H1 (cell line): ENCODE measurements around the gene LDLRAD4. TPM values are rescaled to one million over a fixed set of nuclear protein-coding genes. Genes with fewer than 3 reads are reported as not detected.
A peak's percentile ranks its signal among the peaks of the same experiment; 100 is the strongest.

Experiments
- CTCF ChIA-PET: fragments of 300-600 bp; sonication (Branson Sonifier 250); formaldehyde crosslinking; loops from one replicate; lab custom pipeline; 2021; ENCODE audit not compliant: partially characterized antibody; lab: Charles Lee
- POLR2A ChIA-PET: fragments of 300-600 bp; sonication (Branson Sonifier 250); formaldehyde crosslinking; loops from one replicate; lab custom pipeline; 2021; ENCODE audit warnings: inconsistent platforms; ENCODE audit not compliant: partially characterized antibody; lab: Charles Lee
- DNase-seq, 2 experiments: peaks; one replicate each; pipeline versions ENCODE4 v3.0.0 to v3.0.0-alpha.2; 2010 to 2022; ENCODE audit warnings: low spot score in 2 of 2, low read depth in 1 of 2, mixed read lengths in 1 of 2
- FAIRE-seq: peaks from 2 replicates; lab custom pipeline; 2011; peaks lifted over from hg19 to GRCh38; lab: Jason Lieb, UNC
- H2AFZ ChIP-seq: 2 replicates; pipeline ENCODE4 v1.8.1; 2012; ENCODE audit warnings: low read length, inconsistent platforms
- H2AK5ac ChIP-seq: 2 replicates; pipeline ENCODE4 v1.6.1; 2013; ENCODE audit warnings: low read depth, low read length
- H2BK120ac ChIP-seq: replicated peaks from 2 replicates; pipeline ENCODE3; 2013; ENCODE audit warnings: low read depth, low read length, inconsistent platforms
- H2BK12ac ChIP-seq: 2 replicates; pipeline ENCODE4 v1.6.1; 2013; ENCODE audit warnings: low read depth, low read length
- H2BK15ac ChIP-seq: 2 replicates; pipeline ENCODE4 v1.6.1; 2013; ENCODE audit warnings: low read length
- H2BK20ac ChIP-seq: 2 replicates; pipeline ENCODE4 v1.6.1; 2013; ENCODE audit warnings: low read length
- H2BK5ac ChIP-seq: 2 replicates; pipeline ENCODE4 v1.6.1; 2013; ENCODE audit warnings: low read depth, low read length
- H3K14ac ChIP-seq: 2 replicates; pipeline ENCODE4 v1.6.1; 2013; ENCODE audit warnings: inconsistent platforms; ENCODE audit not compliant: insufficient read length
- H3K18ac ChIP-seq: 2 replicates; pipeline ENCODE4 v1.6.1; 2013; ENCODE audit warnings: low read length; ENCODE audit errors: extremely low read depth
- H3K23ac ChIP-seq: 2 replicates; pipeline ENCODE4 v1.6.1; 2013; ENCODE audit warnings: inconsistent platforms; ENCODE audit not compliant: insufficient read length
- H3K23me2 ChIP-seq: 2 replicates; pipeline ENCODE4 v1.6.1; 2013; ENCODE audit warnings: low read depth, low read length
- H3K27ac ChIP-seq: 2 replicates; pipeline ENCODE4 v1.6.1; 2011; ENCODE audit warnings: low read depth, low read length, inconsistent platforms
- H3K27me3 ChIP-seq, 4 experiments: replicated peaks in 1 of 4; 1 replicate in 1 of 4; 2 replicates in 3 of 4; pipeline versions ENCODE4 v1.6.1 to v1.8.1; 2011 to 2013; ENCODE audit warnings: low read length in 3 of 4, mild to moderate bottlenecking in 3 of 4, inconsistent platforms in 2 of 4, mixed read lengths in 2 of 4, moderate library complexity in 1 of 4; ENCODE audit not compliant: control insufficient read depth in 3 of 4, insufficient read depth in 3 of 4; ENCODE audit errors: extremely low read depth in 1 of 4
- H3K36me3 ChIP-seq, 4 experiments: 2 replicates each; pipeline versions ENCODE4 v1.6.1 to v1.8.1; 2011 to 2013; ENCODE audit warnings: mild to moderate bottlenecking in 4 of 4, low read length in 3 of 4, moderate library complexity in 2 of 4, control low read depth in 1 of 4, inconsistent platforms in 1 of 4; ENCODE audit not compliant: insufficient read depth in 4 of 4, control insufficient read depth in 2 of 4
- H3K4ac ChIP-seq: replicated peaks from 2 replicates; pipeline ENCODE3; 2013; ENCODE audit warnings: low read length, low read depth, mixed read lengths, inconsistent platforms; ENCODE audit not compliant: insufficient read length
- H3K4me1 ChIP-seq, 4 experiments: replicated peaks in 1 of 4; 1 replicate in 1 of 4; 2 replicates in 3 of 4; pipeline versions ENCODE4 v1.6.1 to v1.8.1; 2011 to 2013; ENCODE audit warnings: low read length in 3 of 4, inconsistent platforms in 2 of 4, mixed read lengths in 1 of 4; ENCODE audit not compliant: insufficient read depth in 4 of 4, control insufficient read depth in 3 of 4
- H3K4me2 ChIP-seq, 2 experiments: 2 replicates each; pipeline versions ENCODE4 v1.6.1 to v1.8.1; 2011 to 2013; ENCODE audit warnings: low read depth in 2 of 2, low read length in 2 of 2, control low read depth in 1 of 2, inconsistent platforms in 1 of 2, mild to moderate bottlenecking in 1 of 2; ENCODE audit not compliant: insufficient read depth in 1 of 2
- H3K4me3 ChIP-seq, 4 experiments: fragments of 200-600, 300-600 bp in 1 of 4; sonication (generic), shearing (Covaris generic), sonication (Bioruptor Twin) in 1 of 4; 2 replicates each; pipeline versions ENCODE4 v1.5.1 to v1.8.1; 2011 to 2016; ENCODE audit warnings: low read length in 4 of 4, low read depth in 3 of 4, control low read depth in 2 of 4, inconsistent platforms in 2 of 4, mild to moderate bottlenecking in 2 of 4, mixed read lengths in 1 of 4, moderate library complexity in 1 of 4; ENCODE audit not compliant: insufficient read depth in 2 of 4; ENCODE audit errors: extremely low read depth in 1 of 4
- H3K56ac ChIP-seq: replicated peaks from 2 replicates; pipeline ENCODE3; 2013; ENCODE audit warnings: low read depth, mild to moderate bottlenecking, mixed read lengths, low read length, inconsistent platforms; ENCODE audit not compliant: insufficient read length
- H3K79me1 ChIP-seq: 2 replicates; pipeline ENCODE4 v1.6.1; 2013; ENCODE audit warnings: low read depth, low read length, control low read depth
- H3K79me2 ChIP-seq, 2 experiments: 2 replicates each; pipeline versions ENCODE4 v1.6.1 to v1.8.1; 2012 to 2013; ENCODE audit warnings: low read length in 2 of 2, mild to moderate bottlenecking in 2 of 2, inconsistent platforms in 1 of 2; ENCODE audit not compliant: insufficient read depth in 2 of 2, control insufficient read depth in 1 of 2
- H3K9ac ChIP-seq, 4 experiments: replicated peaks in 1 of 4; 1 replicate in 1 of 4; 2 replicates in 3 of 4; pipeline versions ENCODE4 v1.6.1 to v1.8.1; 2011 to 2013; ENCODE audit warnings: low read depth in 3 of 4, low read length in 3 of 4, control low read depth in 2 of 4, mild to moderate bottlenecking in 2 of 4, moderate library complexity in 2 of 4, inconsistent platforms in 1 of 4; ENCODE audit errors: extremely low read depth in 1 of 4
- H3K9me3 ChIP-seq, 2 experiments: 2 replicates each; pipeline versions ENCODE4 v1.6.1 to v1.8.1; 2012 to 2013; ENCODE audit warnings: mild to moderate bottlenecking in 2 of 2, moderate library complexity in 2 of 2, control low read depth in 1 of 2, inconsistent platforms in 1 of 2, low read depth in 1 of 2, low read length in 1 of 2, mixed read lengths in 1 of 2; ENCODE audit not compliant: insufficient read depth in 2 of 2
- H4K20me1 ChIP-seq, 2 experiments: replicated peaks in 1 of 2; 2 replicates each; pipeline versions ENCODE3 to v1.8.1; 2011 to 2013; ENCODE audit warnings: inconsistent platforms in 2 of 2, low read length in 2 of 2, mild to moderate bottlenecking in 1 of 2; ENCODE audit not compliant: insufficient read depth in 2 of 2, control insufficient read depth in 1 of 2
- H4K5ac ChIP-seq: 2 replicates; pipeline ENCODE4 v1.6.1; 2013; ENCODE audit warnings: low read length, low read depth, mixed read lengths, inconsistent platforms; ENCODE audit not compliant: insufficient read length
- H4K8ac ChIP-seq: 2 replicates; pipeline ENCODE4 v1.8.0; 2013; ENCODE audit warnings: mild to moderate bottlenecking, moderate library complexity, low read length, inconsistent platforms; ENCODE audit not compliant: insufficient read depth; ENCODE audit errors: extremely low read depth
- H4K91ac ChIP-seq: replicated peaks from 2 replicates; pipeline ENCODE3; 2013; ENCODE audit warnings: low read length, mixed read lengths, inconsistent platforms; ENCODE audit not compliant: insufficient read length
- BACH1 ChIP-seq: IDR thresholded peaks from 2 replicates; pipeline ENCODE4 v1.6.1; 2012; ENCODE audit warnings: low read length, improper control_type of control experiment
- CREB1 ChIP-seq: IDR thresholded peaks from 2 replicates; pipeline ENCODE4 v1.6.1; 2012; ENCODE audit warnings: inconsistent platforms
- CTCF ChIP-seq, 3 experiments: IDR thresholded peaks; 1 replicate in 2 of 3; 2 replicates in 1 of 3; pipeline versions ENCODE4 v1.5.1 to v1.6.1; 2011; ENCODE audit warnings: low read length in 3 of 3, mild to moderate bottlenecking in 3 of 3, inconsistent platforms in 2 of 3, low read depth in 1 of 3, moderate library complexity in 1 of 3; ENCODE audit not compliant: insufficient read depth in 1 of 3; ENCODE audit errors: control extremely low read depth in 1 of 3
- POLR2A ChIP-seq, 2 experiments: IDR thresholded peaks; 1 replicate in 1 of 2; 2 replicates in 1 of 2; pipeline ENCODE4 v1.6.1; 2011; ENCODE audit warnings: low read depth in 2 of 2, low read length in 2 of 2, mild to moderate bottlenecking in 2 of 2; ENCODE audit errors: control extremely low read depth in 1 of 2
- WGBS, 2 experiments: shearing (Covaris generic) in 1 of 2; methylation state at CpG; one replicate each; pipeline versions ENCODE4 v1.1.6 to v1.1.7; 2013 to 2015; ENCODE audit warnings: low lambda C conversion rate in 2 of 2, mixed read lengths in 2 of 2, inconsistent platforms in 1 of 2, low coverage in 1 of 2, missing lambda C conversion rate in 1 of 2; ENCODE audit not compliant: insufficient replicate concordance in 2 of 2, insufficient coverage in 1 of 2, insufficient read length in 1 of 2; ENCODE audit errors: extremely low coverage in 1 of 2, missing lambda C conversion rate in 1 of 2; 5-methylcytosine and 5-hydroxymethylcytosine counted together
- polyA plus RNA-seq, 7 experiments: library from polyadenylated mRNA; depleted of rRNA in 3 of 7; stranded (reverse) in 5 of 7; unstranded in 2 of 7; fragments of >200 nt in 5 of 7; fragments of 200-250 nt in 2 of 7; gene quantifications; 1 replicate in 5 of 7; 2 replicates in 1 of 7; 4 replicates in 1 of 7; pipeline versions ENCODE4 v1.2.1 to v1.2.3, GENCODE V29; 2011 to 2013; ENCODE audit warnings: missing spikeins in 2 of 7, mixed read lengths in 2 of 7
- total RNA-seq: library from RNA; stranded (reverse); fragmentation: NEBNext Ultra II Directional; extraction: Animal tissue kit (Norgen Biotek cat#: 25700); gene quantifications from 2 replicates; pipeline ENCODE4 v1.2.1, GENCODE V29; 2021

The LDLRAD4 gene
- total and polyA plus RNA-seq, 2 of the 8 experiments (the other 6 are each of a cell fraction or from before 2014, with no cell fraction given): 0.77 to 1.4 TPM

GRCh38 chr18:13625355-13625754 is 406.8 kb downstream of the LDLRAD4 start:
- H3K4ac ChIP-seq: no peak overlapping the region
- ChIA-PET CTCF (interaction anchor here (1.9 kb wide), 1 partner anchor 68 kb away, joined by 10 read pairs; no protein-coding TSS in a partner anchor), POLR2A (no interaction called here)
- H2BK12ac ChIP-seq: no peak overlapping the region
- H3K14ac ChIP-seq: no peak overlapping the region
- no peak overlapping the region for H2AFZ ChIP-seq
- H3K79me1 ChIP-seq: no peaks in the 10 kb centered on the region; the same call in 1 of the 2 replicates
- no peak overlapping the region for H3K18ac ChIP-seq
- H3K23ac ChIP-seq: no peak overlapping the region
- no peak overlapping the region for H3K27ac ChIP-seq
- no peaks in the 10 kb centered on the region for H4K20me1 ChIP-seq
- FAIRE-seq (no peak), DNase-seq (no peak)
- H4K91ac ChIP-seq: no peak overlapping the region
- H3K79me2 ChIP-seq: no peaks in the 10 kb centered on the region
- 89% methylated on average over 6 of the region's 10 CpGs; no CpG with 5 or more reads in 1 of the 2 experiments for WGBS, 2 experiments
- no peaks in the 10 kb centered on the region for H3K27me3 ChIP-seq
- peaks cover 0 to 5% (median 4%) of the 10 kb centered on the region in 4 experiments; a peak in 4 of 7 replicates for H3K4me1 ChIP-seq
- H3K36me3 ChIP-seq: no peaks in the 10 kb centered on the region
- no peak overlapping the region for H3K4me3 ChIP-seq
- no peak overlapping the region for H3K9ac ChIP-seq
- H2BK120ac ChIP-seq: no peak overlapping the region
- no peak overlapping the region for H2BK5ac ChIP-seq
- no peak overlapping the region for H4K5ac ChIP-seq
- H3K4me2 ChIP-seq: no peak overlapping the region
- no peak overlapping the region for H2BK15ac ChIP-seq
- no peaks in the 10 kb centered on the region for H3K9me3 ChIP-seq
- no peak overlapping the region for H4K8ac ChIP-seq
- H3K23me2 ChIP-seq: no peaks in the 10 kb centered on the region
- no peak overlapping the region for H2BK20ac ChIP-seq
- TF ChIP-seq CREB1 (no peak), BACH1 (no peak), POLR2A (IDR thresholded peaks at IDR 0.05; ENCODE audit: control extremely low read depth in 1 of 2, low read depth in 2 of 2, low read length in 2 of 2) (no peak), CTCF (IDR thresholded peaks at IDR 0.05; ENCODE audit: control extremely low read depth in 1 of 3, insufficient read depth in 1 of 3, low read depth in 1 of 3, low read length in 3 of 3) (peak in 1 of 3 experiments; percentile 9; a peak in 1 of 4 replicates)
- no peak overlapping the region for H3K56ac ChIP-seq
- no peak overlapping the region for H2AK5ac ChIP-seq
